Breast epithelium (tissue), 3 donors: ENCODE measurements around the gene SYCP2L.

ENCODE experiments used
- POLR2A ChIP-seq: fragments of 450-650 bp; IDR thresholded peaks from one replicate; pipeline ENCODE4 v1.6.1; 2016; ENCODE audit warnings: antibody characterized with exemption, mild to moderate bottlenecking, moderate library complexity
- TF ChIP-seq, protein P1 (sequence below), 3 donors: fragments of 450-650 bp; IDR thresholded peaks; one replicate each; pipeline ENCODE4 v1.5.1; 2016 to 2017; ENCODE audit warnings: antibody characterized with exemption in 3 of 3, mild to moderate bottlenecking in 3 of 3, moderate library complexity in 3 of 3

DNA sequence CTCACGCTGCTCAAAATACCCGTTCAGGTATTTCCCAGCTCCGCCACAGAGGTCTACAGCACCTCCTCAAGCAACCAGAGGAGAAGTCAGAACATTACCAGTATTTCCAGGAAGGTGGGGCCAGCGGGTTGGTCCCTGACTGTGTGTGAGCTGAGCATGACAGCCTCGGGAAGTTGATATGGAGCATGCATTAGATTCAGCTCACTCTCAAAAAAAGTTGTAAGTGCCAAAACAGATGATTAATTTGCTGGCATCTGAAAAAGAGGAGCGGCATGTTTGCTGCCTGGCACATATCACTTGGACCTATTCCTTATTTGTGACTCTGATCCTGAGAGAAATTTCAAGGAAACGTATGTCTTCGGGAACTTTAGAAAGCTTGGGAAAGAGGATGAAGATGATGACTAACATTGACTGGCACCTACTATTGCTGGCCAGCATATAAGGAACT is 125.0 kb downstream of the SYCP2L start:
- TF ChIP-seq, protein P1, sequence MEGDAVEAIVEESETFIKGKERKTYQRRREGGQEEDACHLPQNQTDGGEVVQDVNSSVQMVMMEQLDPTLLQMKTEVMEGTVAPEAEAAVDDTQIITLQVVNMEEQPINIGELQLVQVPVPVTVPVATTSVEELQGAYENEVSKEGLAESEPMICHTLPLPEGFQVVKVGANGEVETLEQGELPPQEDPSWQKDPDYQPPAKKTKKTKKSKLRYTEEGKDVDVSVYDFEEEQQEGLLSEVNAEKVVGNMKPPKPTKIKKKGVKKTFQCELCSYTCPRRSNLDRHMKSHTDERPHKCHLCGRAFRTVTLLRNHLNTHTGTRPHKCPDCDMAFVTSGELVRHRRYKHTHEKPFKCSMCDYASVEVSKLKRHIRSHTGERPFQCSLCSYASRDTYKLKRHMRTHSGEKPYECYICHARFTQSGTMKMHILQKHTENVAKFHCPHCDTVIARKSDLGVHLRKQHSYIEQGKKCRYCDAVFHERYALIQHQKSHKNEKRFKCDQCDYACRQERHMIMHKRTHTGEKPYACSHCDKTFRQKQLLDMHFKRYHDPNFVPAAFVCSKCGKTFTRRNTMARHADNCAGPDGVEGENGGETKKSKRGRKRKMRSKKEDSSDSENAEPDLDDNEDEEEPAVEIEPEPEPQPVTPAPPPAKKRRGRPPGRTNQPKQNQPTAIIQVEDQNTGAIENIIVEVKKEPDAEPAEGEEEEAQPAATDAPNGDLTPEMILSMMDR (IDR thresholded peaks at IDR 0.05): no peak
- no peak for TF ChIP-seq POLR2A
